Memory B cell (primary cell): ENCODE data around the gene PAWR.
"Not testable (repeated sequence)": the region's sequence is repeated elsewhere in the genome, so short reads cannot be mapped to it uniquely, and the experiment has no call there.

Experiments
- ATAC-seq: fragments of 150-1000 bp; cut with Tn5 transposase; 2 replicates; pipeline ENCODE4 v1.10.0; 2021; ENCODE audit warnings: low read depth, mild to moderate bottlenecking, moderate library complexity
- DNase-seq, 2 donors: peaks; one replicate each; pipeline ENCODE4 v3.0.0; 2022; ENCODE audit warnings: low spot score in 2 of 2
- H3K27ac Mint-ChIP-seq: one replicate; pipeline ENCODE4 v1.8.0; 2022; ENCODE audit warnings: mild to moderate bottlenecking, moderate library complexity, mixed read lengths
- H3K27me3 Mint-ChIP-seq: one replicate; pipeline ENCODE4 v1.8.0; 2022; ENCODE audit warnings: mixed read lengths
- H3K36me3 Mint-ChIP-seq: one replicate; pipeline ENCODE4 v1.8.0; 2022; ENCODE audit warnings: mild to moderate bottlenecking, mixed read lengths
- H3K4me1 Mint-ChIP-seq: one replicate; pipeline ENCODE4 v1.8.0; 2022; ENCODE audit warnings: mixed read lengths
- H3K4me3 Mint-ChIP-seq: one replicate; pipeline ENCODE4 v1.8.0; 2022; ENCODE audit warnings: mild to moderate bottlenecking, moderate library complexity, mixed read lengths
- H3K9me3 Mint-ChIP-seq: one replicate; pipeline ENCODE4 v1.8.0; 2022; ENCODE audit warnings: mixed read lengths

The PAWR gene

GRCh38 chr12:79549531-79550271, 141.1 kb downstream of the PAWR start:
- no peaks in the 10 kb centered on the region for H3K4me1 Mint-ChIP-seq
- no peaks in the 10 kb centered on the region for H3K9me3 Mint-ChIP-seq
- H3K27ac Mint-ChIP-seq, result no peak overlapping the region

GRCh38 chr12:79548610-79548924, 142.2 kb downstream of the PAWR start:
- ATAC-seq, result no peak
- Mint-ChIP-seq H3K9me3 (no peaks in the 10 kb centered on the region), H3K27ac (peak overlapping the region; percentile 23), H3K4me3 (no peak overlapping the region), H3K36me3 (peaks cover 10% of the 10 kb centered on the region), H3K27me3 (no peaks in the 10 kb centered on the region), H3K4me1 (no peaks in the 10 kb centered on the region)
- DNase-seq, result no peak

More at GRCh38 chr12:79549531-79550271, 141.1 kb downstream of the PAWR start:
- H3K36me3 Mint-ChIP-seq, result peaks cover 10% of the 10 kb centered on the region
- ATAC-seq, result no peak
- H3K27me3 Mint-ChIP-seq, result no peaks in the 10 kb centered on the region
- H3K4me3 Mint-ChIP-seq, result no peak overlapping the region
- no peak for DNase-seq

GRCh38 chr12:79547735-79548609, 142.8 kb downstream of the PAWR start:
- no peak for DNase-seq
- H3K27ac Mint-ChIP-seq, result no peak overlapping the region
- no peak overlapping the region for H3K4me3 Mint-ChIP-seq

GRCh38 chr12:79547044-79547734, 143.6 kb downstream of the PAWR start:
- no peaks in the 10 kb centered on the region for H3K9me3 Mint-ChIP-seq
- H3K27ac Mint-ChIP-seq, result no peak overlapping the region
- DNase-seq (no peak), ATAC-seq (no peak)
- peaks cover 4% of the 10 kb centered on the region for H3K36me3 Mint-ChIP-seq
- no peak overlapping the region for H3K4me3 Mint-ChIP-seq
- no peaks in the 10 kb centered on the region for H3K27me3 Mint-ChIP-seq
- H3K4me1 Mint-ChIP-seq, result no peaks in the 10 kb centered on the region

More at GRCh38 chr12:79547735-79548609, 142.8 kb downstream of the PAWR start:
- Mint-ChIP-seq H3K27me3 (no peaks in the 10 kb centered on the region), H3K36me3 (peaks cover 8% of the 10 kb centered on the region), H3K9me3 (no peaks in the 10 kb centered on the region), H3K4me1 (no peaks in the 10 kb centered on the region)
- ATAC-seq, result no peak

GRCh38 chr12:79546466-79547043, 144.2 kb downstream of the PAWR start:
- Mint-ChIP-seq H3K4me1 (no peaks in the 10 kb centered on the region), H3K36me3 (peaks cover 1% of the 10 kb centered on the region), H3K4me3 (no peak overlapping the region), H3K9me3 (no peaks in the 10 kb centered on the region), H3K27me3 (no peaks in the 10 kb centered on the region), H3K27ac (no peak overlapping the region)
- ATAC-seq, result no peak
- no peak for DNase-seq

GRCh38 chr12:79544439-79544838, 146.3 kb downstream of the PAWR start:
- not testable (repeated sequence) for DNase-seq, H3K27me3 Mint-ChIP-seq, H3K9me3 Mint-ChIP-seq, H3K4me1 Mint-ChIP-seq, H3K36me3 Mint-ChIP-seq, H3K4me3 Mint-ChIP-seq, H3K27ac Mint-ChIP-seq, ATAC-seq

- ATAC-seq, result no peak
- H3K27me3 Mint-ChIP-seq, result no peaks in the 10 kb centered on the region
- no peak for DNase-seq
- no peaks in the 10 kb centered on the region for H3K36me3 Mint-ChIP-seq
- H3K4me1 Mint-ChIP-seq, result no peaks in the 10 kb centered on the region
- H3K4me3 Mint-ChIP-seq, result no peak overlapping the region
- no peaks in the 10 kb centered on the region for H3K9me3 Mint-ChIP-seq
- no peak overlapping the region for H3K27ac Mint-ChIP-seq
Measured at GRCh38 chr12:79537675-79538074, 153.1 kb downstream of the PAWR start.

GRCh38 chr12:79535751-79536150, 155.0 kb downstream of the PAWR start:
- no peaks in the 10 kb centered on the region for H3K9me3 Mint-ChIP-seq
- H3K27me3 Mint-ChIP-seq, result no peaks in the 10 kb centered on the region
- H3K27ac Mint-ChIP-seq, result no peak overlapping the region
- ATAC-seq, result no peak
- H3K36me3 Mint-ChIP-seq, result no peaks in the 10 kb centered on the region
- H3K4me3 Mint-ChIP-seq, result no peak overlapping the region
- no peaks in the 10 kb centered on the region for H3K4me1 Mint-ChIP-seq
- no peak for DNase-seq
